NCI-H446 (cell line): ENCODE data around the gene KANSL1L.

ENCODE experiments used
- DNase-seq, 2 experiments: peaks; one replicate each; lab custom pipeline; 2025; lab: John Stamatoyannopoulos, UW

Gene KANSL1L

DNA sequence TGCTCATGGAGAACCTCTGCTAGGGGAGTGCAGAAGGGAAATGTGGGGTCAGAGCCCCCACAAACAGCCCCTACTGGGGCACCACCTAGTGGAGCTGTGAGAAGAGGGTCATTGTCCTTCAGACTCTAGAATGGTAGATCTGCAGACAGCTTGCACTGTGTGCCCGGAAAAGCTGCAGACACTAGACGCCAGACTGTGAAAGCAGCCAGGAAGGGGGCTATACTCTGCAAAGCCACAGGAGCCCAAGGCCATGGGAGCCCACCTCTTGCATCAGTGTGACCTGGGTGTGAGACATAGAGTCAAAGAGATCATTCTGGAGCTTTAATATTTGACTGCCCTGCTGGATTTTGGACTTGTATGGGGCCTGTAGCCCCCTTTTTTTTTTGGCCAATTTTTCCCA is 107.9 kb downstream of the KANSL1L start:
- DNase-seq = no peak

GRCh38 chr2:210055825-210056224 is 115.4 kb downstream of the KANSL1L start:
- DNase-seq = no peak

DNA sequence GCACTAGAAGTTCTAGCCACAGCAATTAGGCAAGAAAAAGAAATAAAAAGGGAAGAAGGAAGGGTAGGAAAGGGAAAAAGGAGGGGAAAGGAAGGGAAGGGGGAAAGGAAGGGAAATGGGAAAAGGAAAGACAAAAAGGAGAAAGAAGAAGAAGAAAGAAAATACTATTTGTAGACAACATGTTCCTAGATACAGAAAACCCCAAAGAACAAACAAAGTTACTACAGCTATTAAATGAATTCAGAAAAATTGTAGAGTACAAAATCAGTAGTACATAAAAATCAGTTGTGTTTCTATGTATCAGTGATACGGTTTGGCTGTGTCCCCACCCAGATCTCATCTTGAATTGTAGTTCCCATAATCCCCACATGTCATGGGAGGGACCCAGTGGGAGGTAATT is 116.5 kb downstream of the KANSL1L start:
- no peak for DNase-seq

- no peak for DNase-seq
These were observed 120.3 kb downstream of the KANSL1L start for GRCh38 chr2:210050885-210051284.

DNA sequence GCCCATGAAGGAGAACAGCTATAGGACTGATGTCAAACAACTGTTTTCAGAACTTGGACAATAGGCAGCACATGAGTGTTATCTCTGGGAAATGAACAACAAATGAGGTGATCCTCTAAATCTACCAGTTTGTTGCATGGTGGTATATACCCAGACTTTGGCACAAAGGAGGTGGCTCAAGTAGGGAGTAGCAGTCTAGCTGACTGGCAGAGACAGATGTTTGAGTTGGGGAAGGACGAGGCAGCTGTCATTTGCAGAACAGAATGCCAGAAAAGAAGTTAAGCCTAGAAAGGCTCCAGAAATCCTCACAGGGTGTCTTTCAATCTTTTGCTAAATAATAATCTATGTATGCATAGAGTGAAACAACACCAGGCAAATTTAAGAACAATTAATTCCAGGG is 121.4 kb downstream of the KANSL1L start:
- DNase-seq = peak in 1 of 2 experiments; percentile 8

- DNase-seq = no peak
These were observed 124.2 kb downstream of the KANSL1L start for GRCh38 chr2:210046851-210047500.

GRCh38 chr2:210038078-210038477 is 133.1 kb downstream of the KANSL1L start:
- no peak for DNase-seq

GRCh38 chr2:210035679-210036078 is 135.5 kb downstream of the KANSL1L start:
- DNase-seq = no peak

DNA sequence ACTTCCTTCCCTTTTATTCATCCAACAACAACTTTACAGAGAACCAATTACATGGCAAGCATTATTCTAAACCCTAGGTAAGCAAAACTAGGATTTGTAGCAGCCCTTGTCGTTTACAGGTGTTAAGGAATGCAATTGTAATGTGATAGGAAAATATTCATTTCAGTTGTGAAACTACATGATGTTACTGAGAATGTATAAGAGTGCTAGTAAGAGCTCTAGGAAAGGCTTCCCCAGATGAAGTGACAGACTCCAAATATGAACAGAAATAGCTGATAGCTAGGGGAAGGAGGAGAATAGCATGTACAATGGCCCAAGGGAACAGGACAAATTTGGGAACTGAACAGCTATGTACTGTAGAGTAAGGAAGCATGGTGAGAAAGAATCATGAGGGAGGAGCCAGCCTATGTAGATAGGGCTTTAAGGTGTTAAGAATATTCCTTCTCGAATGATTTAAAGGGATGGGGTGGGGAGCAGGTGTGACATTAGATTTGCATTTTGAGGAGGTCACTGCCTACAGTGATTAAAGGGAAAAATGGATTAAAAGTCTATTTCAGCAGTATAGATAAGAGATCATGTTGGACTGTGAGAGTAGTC is 137.0 kb downstream of the KANSL1L start:
- DNase-seq = no peak

GRCh38 chr2:210028178-210028577 is 143.0 kb downstream of the KANSL1L start:
- no peak for DNase-seq

DNA sequence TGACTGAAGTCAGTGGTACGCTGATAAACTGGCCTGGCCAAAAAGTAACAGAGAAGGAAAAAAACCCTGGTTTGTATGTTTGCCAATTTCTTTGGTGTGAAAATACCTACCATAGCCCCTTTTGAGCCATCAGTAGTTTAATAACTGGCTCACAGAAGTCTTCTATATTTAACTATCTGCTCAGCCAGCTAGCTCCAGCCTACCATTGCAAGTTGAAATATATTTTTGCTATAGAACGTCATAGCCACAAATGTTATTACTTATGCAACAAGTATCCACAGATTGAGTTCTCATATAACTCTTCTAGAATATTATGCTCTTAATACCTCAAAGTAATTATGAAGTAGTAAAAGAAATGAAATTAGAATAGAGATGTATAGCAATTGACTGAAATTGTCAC is 143.6 kb downstream of the KANSL1L start:
- no peak for DNase-seq

DNA sequence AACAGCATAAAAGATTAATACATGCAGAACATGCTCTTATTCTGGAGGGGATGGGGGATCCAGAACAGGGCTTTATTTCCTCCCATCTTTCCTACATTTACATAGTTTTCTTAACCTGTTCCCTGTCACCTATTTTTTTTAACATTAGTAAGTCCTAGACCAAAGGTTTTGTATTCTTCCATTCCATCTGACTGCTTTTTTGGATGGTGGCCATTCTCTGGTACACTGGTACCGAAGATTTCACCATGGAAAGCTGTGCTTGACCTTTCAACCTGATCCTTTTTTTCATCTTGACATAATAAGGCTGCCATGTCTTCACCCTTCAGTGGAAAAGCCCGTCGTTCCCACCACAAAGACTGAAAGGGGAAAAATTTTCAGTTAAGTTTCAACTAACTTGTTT is 148.4 kb downstream of the KANSL1L start:
- DNase-seq = no peak

- DNase-seq = no peak
These were observed 151.1 kb downstream of the KANSL1L start for GRCh38 chr2:210020138-210020537.

- no peak for DNase-seq
These were observed 161.3 kb downstream of the KANSL1L start for GRCh38 chr2:210009896-210010295.

GRCh38 chr2:210009126-210009525 is 162.1 kb downstream of the KANSL1L start:
- no peak for DNase-seq

DNA sequence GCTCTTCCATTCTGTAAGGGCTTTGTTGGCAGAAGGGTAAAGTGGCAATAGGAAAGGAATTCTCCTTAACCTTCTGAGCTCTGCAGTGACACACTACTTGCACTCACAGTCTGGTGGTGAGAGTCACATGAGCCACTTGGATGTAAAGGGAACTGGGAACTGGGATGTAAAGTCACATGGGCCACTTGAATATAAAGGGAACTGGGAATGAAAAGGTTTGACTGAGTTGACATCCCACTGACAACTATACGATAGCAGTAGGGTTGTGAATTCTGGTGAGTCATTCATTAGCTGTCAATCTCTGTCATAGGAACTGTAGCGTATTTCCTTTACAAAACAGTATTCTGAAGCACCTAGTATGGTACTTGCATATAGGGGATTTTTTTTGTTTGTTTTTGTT is 163.3 kb downstream of the KANSL1L start:
- no peak for DNase-seq

DNA sequence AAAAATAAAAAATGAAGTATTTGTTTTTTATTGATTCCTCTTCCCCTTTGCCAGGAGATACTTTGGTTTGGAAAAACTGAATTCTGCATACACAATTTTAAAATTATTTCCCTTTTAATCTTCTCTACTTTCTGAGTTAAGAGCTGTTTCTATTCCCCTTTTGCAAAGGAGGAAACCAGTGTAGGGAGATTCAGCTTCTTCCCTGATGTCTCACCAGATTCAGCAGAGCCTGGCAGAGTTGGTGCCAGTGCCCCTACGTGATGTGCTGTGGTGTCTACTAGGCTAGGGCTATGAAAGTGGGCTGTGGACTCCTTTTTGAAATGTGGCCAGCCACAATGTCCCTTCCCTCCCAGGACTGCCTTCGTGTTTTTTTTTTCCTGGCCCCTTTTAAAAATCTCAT is 166.3 kb downstream of the KANSL1L start:
- no peak for DNase-seq

GRCh38 chr2:210003359-210003758 is 167.8 kb downstream of the KANSL1L start:
- no peak for DNase-seq

GRCh38 chr2:210002158-210003157 is 168.8 kb downstream of the KANSL1L start, which contains the start of gene RPE:
Gene RPE, plus strand, starts transcription at chr2:210002638. Its CDS starts 24 bp downstream, at chr2:210002662.
- peak; percentile 90 to 96 for DNase-seq

GRCh38 chr2:210000464-210001324 is 170.5 kb downstream of the KANSL1L start:
- no peak for DNase-seq

DNA sequence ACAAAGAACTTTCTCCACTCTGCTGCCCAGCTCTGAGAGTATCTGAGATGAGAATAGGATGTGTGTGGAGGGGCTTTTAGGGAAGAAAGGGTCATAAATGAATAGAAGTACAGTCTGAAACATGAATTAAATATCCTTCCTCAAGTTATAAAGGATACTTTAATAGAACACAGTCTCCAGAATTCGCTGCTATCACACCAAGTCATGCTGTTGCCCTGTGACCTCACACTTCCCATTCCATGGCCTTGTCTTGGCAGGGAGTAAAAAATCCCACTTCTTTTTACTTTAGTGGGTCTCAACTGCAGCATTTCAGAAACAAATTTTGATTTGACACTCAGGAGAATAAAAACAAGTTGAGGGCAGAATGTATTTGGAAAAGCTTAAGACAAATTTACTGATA is 172.6 kb downstream of the KANSL1L start:
- no peak for DNase-seq

DNA sequence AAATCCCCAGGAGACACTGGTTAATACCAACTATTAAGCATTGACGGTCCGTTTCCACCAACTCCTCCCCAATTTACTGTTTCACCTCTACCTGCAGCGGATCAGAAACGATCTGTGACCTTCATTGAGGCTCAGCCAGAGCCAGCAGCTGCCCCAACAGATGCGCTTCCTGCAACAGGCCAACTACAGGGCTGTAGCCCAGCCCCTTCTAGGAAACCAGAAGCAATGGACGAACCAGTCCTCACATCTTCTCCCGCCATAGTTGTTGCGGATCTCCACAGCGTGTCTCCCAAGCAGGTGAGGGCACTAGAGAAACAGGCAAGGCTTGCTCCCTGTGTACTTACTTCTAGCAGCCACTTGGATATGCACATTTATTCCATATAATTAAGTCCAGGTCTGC is 177.2 kb downstream of the KANSL1L start:
- DNase-seq = no peak
